CD4-positive, alpha-beta T cell treated with Interleukin-6 for 4 hours (primary cell): Measurements from ENCODE around the gene PREX1.
"Not testable (repeated sequence)": the region's sequence is repeated elsewhere in the genome, so short reads cannot be mapped to it uniquely, and the experiment has no call there.

Experiments
- DNase-seq: peaks from one replicate; pipeline ENCODE4 v3.0.0-alpha.2; 2020; ENCODE audit warnings: mixed read lengths

The PREX1 gene

DNA sequence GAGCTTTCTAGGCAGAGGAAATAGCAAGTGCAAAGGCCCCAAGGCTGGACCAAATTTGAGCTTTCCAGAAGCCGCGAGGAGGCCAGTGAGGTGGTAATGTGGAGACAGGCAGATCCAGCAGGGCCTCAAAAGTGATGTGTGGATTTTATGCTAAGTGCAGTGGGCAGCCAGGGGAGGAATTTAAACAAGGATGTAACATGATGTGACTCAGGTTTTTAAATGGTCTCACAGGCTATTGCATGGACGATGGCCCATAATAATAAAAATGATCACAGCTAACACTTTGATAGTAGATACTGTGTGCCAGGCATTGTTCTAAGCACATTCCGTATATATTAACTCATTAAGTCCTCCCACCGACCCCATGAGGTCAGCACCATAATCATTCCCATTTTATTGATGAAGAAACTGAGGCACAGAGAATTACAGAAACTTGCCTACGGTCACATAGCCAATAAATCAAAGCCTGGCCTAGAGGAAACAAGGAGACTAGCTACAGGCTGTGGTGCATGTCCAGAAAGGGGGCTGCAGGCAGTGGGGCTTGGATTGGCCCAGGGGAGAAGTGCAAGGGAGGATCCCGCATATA lies 18.0 kb upstream of the PREX1 start:
- no peak for DNase-seq

DNA sequence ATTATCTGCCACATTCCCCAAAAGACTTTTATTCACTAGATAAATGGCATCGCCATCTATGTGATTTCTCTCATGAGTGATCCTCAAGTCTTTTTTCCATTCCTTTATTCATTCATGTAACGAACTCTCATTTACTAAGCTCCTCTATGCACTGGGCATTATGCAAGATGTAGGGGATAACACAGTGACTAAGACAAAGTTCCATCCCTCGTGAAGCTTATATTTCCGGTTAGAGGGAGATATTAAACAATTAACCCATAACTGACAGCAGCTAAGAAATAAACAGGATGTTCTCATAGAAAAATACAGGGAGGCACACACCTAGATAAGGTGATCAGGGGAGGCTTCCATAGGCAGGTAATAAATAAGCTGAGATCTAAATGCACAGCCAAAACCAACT lies 17.2 kb upstream of the PREX1 start:
- no peak for DNase-seq

DNA sequence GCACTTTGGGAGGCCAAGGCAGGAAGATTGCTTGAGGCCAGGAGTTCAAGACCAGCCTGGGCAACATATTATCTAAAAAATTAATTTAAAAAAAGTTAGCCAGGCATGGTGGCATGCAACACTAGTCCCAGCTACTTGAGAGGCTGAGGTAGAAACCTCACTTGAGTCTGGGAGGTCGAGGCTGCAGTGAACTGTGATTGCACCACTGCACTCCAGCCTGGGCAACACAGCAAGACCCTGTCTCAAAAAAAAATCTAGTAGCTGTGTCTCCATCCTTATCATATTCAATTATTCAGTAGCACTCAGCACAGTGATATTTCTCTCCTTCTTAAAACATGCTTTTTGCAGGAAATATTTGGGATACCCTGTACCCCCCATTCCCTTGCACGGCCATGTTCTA lies 16.1 kb upstream of the PREX1 start:
- DNase-seq = not testable (repeated sequence)

DNA sequence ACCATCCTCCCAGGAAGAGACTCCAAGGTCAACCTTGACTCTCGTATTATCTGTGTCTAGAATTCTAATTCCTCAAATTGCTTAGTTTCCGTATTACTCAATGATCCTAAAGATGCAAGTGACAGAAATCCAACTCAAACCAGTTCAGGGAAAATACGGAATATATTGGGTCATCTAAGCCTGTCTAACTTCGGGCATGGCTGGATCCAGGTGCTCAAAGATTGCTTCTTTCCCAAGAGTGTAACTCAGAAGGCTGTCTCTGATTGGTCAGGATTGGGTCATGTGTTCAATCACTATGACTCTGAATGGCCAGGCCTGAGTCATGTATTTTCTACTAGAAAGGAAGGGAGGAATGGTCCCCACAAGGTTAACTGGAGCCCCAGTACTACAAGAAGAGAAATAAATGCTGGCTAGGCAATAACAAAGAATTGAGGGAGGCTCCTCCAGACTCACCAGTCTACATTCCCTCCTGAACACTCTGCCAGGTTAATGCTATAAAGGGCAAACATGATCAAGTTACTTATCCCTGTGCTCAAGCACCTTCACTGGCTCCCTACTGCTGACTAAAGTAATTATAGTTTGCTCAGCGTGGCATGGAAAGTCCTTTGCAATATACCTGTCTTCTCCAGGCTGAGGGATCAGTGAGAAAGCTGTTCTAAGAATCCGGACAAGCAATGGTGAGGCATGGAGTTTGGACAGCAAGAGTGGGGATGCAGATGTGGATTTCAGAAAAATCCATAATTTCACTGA lies 15.4 kb upstream of the PREX1 start:
- DNase-seq = no peak

DNA sequence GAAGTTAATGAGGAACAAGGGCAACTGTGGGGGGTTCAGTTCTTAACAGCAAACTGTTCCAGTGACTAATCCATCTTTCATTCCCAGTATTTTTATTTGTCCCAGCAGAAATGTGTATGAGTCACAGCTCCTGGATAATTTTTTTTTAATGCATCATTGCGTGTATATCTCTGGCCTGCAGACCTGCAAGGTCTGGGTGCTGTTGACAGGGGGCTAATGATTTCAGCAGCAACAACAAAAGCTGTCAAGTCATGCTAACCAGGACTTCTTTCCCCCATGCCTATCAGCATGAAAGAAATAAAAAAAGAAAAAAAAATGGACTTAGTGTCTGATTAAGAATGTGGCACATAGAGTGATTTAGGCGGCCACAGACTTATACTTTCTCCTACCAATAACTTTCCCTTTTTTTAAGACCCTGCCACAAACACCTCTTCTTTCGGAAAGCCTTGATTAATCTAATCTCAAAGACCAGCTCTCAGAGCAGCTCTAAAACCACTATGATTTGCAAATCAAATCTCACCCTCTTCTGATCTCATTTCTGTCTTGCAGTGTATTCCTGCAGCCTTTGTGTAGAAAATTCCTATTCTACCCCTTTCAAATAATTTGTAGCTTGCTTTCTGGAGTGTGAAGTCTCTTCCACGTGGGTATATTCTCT lies 14.2 kb upstream of the PREX1 start:
- DNase-seq = no peak

DNA sequence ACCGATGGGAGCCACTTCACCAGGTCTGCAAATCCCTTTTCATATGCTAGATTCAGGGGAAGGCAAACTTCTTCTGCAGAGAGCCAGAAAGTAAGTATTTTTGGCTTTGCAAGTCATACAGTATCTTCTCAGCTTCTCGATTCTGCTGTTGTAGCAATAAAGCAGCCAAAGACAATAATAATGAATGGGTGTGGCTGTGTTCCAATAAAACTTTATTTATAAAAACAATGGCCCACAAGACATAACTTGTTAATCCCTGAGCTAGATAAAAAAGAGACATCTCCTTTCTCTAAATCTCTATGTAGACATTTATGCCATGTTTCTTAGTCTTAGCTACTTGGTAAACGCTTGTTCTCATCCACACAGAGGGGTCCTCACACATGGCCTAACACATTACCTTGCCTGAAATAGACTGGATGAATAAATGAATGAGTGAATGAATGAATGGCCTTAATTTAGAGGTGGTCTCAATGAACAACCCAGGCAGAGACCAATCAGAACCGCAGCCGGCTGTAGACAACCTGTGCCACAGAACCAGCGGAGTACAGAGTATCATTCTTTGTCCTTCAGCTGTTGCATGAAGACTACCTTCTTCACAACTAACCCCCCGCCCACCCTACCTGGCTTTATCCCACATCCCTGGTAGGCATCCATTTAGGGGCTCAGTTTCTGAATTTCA lies 13.5 kb upstream of the PREX1 start:
- no peak for DNase-seq

DNA sequence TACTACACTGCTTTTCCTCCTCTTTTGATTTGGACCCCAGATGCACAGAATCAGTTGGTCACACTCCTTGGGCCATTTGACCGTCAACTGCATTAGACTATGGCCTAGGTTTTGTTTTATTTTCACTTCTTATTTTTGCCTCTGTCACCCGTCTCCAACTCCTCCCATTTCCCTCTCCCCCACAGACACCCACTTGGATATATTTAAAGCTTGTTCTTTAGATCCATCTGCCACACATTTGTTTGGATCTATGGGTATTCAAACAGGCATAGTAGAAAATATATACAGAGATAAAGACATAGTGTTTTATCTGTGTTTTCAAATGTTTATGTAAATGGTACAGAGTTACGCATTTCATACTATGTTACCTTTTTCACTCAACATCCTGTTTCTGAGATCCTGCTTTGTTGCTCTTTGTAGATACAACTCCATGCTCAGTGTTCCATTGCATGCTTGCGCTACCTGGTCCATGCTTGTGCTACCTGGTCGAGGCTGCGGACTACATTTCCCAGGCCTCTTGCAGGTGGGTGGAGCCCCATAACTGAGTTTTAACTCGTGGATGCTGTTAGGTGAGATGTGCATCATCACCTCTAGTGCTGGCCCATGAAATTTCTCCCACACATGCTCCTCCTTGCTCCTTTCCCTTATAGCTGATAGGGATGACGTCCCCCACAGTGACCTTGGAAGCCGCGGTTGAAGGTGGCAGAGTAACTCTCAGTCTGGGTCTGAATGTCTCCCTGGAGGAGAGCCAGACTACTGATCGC lies 11.5 kb upstream of the PREX1 start:
- DNase-seq = no peak

DNA sequence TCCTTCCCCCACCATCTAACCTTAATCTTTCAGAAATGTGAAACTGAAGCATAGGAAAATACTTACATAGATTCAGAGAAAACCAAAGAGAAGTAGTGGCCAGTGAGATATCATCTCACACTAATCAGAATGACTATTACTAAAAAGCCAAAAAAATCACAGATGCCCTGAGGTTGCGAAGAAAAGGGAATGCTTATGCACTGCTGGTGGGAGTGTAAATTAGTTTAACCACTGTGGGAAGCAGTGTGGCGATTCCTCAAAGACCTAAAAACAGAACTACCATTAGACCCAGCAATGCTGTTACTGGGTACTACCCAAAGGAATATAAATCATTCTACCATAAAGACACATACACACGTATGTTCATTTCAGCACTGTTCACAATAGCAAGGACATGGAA lies 9.2 kb upstream of the PREX1 start:
- DNase-seq = no peak

DNA sequence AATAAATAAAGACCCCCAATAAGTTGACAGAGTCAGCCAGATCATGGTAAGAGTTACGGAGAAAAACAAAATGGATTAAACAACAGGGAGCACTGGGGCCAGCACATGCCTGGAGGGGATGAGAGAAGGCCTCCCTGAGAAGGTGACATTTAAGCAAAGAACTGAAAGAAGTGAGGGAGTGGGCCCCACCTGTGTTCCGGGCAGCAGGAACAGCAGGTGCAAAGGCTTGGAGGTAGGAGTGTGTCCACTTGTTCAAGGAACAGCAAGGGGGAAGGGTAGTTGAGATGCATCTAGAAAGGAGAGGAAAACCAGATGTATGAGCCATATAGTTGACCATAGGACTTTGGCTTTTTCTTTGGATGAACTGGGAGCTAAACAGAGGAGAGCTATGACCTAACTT lies 7.6 kb upstream of the PREX1 start:
- DNase-seq = no peak

DNA sequence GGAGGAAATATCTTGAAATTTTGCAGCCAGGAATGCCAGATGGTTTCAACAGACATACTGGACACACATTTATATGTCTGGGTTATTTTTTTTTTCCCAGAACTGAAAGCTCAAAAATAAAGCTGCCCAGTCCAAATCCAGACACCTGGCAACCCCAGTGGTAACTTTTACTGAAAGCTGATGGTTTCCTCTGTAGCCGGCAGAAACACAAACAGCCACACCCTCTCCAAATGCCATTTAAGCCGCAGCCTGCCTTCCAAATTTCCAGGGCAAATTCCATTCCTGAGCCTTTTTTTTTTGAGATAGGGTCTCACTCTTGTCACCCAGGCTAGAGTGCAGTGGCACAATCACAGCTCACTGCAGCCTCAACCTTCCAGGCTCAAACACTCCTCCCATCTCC lies 6.5 kb upstream of the PREX1 start:
- no peak for DNase-seq

DNA sequence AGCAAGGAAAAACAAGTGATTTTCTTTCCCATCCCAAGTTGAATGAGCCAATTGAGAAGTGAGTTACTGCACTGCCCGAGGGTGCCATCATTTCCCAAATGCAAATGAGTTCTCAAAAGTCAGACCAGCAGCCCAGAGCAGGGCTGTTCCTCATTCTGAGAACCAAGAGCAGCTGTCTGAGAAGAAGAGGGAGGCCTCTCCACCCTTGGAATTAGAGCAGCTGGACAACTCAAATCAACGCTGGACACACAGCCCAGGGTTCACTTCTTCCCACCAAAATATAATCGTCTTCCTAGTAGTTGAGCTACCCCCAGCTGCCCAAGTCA lies 4.6 kb upstream of the PREX1 start:
- no peak for DNase-seq

DNA sequence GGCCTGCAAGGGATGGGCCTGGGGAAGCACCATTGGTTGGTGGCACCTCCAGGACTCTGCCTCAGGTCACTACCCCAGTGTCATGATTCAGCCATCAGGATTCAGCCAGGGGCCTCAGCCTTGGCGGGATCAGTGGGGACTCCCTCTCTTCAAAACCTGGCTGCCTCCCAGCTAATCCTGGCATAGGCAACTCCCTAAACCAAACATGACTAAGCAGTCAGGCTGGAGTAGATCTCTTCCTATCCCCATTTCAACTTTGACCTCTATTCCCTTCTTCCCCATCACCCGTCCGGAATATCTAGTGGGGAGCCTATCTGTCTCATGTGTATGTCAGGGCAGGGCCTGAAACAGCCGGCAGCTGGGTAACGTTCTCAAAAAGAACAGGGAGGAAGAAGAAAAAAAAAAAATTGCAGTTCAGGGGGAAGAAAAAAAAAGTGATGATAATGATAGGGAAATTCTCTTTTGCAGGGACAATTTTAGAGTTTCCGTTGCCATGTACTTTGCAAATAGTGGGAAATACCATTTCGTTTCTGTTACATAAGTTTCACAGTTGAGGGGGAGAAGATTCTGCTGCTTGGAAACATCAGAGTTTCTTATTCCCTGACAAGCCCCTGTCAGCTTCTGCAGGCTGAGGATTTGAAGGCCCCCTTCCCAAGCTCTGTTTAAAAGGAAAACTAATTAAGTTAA lies 4.1 kb upstream of the PREX1 start:
- no peak for DNase-seq

DNA sequence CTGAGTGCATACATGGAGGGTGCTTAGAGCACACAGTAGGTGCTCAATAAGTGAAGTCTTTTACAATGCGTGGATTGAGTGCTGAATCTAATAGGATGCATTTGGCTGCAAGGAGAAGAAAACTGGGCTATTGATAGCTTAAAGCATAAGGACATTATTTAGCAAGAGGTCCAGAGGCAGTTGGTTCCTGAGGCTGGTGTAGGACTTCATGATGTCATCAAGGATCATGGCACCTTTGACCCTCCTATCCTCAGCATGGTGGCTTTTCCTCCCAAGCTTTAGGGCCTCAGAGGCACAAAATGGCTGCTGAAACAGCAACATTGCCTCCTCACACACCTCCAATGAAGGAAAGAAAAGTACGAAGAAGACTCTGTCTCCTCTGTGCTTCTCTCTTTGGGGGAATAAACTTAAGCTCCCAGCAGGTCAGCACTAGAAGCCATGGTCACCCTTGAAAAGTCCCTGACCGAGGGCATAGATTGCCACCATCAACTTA lies 3.1 kb upstream of the PREX1 start:
- DNase-seq = no peak

DNA sequence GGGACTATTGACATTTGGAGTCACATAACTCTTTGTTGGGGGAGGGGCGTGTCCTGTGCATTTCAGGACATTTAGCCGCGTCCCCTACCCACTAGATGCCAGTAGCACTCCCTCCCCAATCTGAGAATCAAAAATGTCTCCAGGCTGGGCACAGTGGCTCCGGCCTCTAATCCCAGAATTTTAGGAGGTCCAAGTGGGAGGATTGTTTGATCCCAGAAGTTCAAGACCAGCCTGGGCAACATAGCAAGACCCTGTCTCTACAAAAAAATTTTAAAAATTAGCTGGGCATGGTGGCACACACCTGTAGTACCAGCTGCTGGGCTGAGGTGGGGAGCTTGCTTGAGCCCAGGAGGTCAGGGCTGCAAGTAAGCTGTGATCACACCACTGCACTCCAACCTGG lies 2.1 kb upstream of the PREX1 start:
- no peak for DNase-seq

DNA sequence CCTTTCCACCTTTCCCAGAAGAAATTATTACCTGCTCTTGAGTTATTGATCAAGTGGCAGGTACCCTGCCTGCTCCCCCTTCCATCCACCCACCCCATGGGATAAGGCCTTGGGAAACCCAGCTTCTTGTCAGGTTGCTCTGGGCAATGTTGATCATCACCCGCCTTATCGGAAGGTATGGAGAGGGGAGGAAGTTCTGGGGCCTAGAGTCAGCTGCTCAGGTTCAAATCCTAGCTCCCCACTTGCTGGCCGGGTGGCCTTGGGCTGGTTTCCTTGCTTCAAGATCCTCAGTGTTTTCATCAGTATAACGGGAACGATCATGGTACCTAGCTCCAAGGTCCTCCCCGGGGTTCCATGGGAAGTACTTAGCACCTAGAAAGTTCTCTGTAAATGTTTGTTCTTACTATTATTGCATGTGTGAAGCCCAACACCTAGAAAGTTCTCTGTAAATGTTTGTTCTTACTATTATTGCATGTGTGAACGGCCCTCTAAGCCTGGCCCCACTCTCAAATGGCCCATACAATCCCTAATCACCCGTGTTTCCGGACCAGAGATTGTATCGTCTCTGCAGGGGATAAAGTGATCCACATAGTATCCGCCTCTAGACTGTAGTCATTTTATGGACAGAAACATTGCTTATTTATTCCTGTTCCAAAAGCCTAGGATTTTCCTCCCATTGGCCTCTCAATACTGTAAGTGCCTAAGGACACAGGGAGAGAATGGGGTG lies 1.1 kb upstream of the PREX1 start:
- DNase-seq = no peak

DNA sequence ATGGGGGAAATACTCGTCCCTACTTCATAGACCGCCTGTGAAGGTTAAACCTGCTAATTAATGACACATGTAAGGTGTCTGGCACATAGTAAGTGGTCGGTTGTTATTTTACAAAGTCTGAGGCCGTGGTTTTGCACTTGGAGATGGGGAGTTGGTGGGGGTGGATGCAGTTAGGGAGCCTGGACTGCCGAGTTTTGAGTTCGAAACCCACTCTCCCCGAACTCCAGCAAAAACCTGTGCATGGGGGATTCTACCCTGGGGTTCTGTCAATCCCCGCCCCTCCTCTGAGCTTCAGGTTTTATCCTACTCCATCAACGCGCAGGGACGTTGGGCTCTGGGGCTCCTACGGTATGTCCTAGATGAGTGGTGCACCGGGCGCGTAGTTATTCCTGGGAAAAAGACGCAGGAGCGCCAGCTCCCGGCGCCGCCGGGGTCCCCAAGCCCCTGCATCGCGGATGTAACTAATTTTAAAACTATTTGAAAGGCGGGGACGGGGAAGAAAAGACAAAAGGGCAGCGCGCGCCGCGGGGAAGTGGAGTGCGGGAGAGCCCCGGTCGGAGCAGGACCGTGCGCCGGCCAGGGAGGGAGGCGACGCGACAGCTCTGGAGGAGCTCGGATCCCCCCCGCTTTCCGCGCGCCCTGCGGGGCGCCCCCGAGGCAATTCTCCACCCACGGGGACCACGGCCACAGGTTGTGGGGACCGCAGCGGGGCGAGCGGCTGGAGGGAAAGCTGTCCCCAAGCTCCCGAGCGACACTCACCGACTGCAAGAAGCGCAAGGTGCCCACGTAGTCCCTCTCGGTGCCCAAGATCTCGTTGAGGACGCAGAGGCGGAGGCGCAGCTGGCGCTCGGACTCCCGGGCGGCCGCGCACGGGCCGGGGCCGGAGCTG lies 672 bp downstream of the PREX1 start:
- DNase-seq = peak; percentile 37

DNA sequence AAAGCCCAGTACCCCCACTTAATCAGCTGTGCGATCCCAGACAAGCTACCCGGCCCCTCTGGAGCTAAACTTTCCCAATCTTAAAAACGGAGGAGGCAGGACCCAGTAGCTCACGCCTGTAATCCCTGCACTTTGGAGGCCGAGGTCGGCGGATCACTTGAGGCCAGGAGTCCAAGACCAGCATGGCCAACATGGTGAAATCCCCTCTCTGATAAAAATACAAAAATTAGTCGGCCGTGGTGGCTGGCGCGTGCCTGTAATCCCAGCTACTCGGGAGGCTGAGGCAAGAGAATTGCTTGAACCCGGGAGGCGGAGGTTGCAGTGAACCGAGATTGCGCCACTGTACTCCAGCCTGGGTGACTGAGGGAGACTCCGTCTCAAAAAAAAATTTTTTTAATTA lies 1.3 kb downstream of the PREX1 start:
- DNase-seq = not testable (repeated sequence)

DNA sequence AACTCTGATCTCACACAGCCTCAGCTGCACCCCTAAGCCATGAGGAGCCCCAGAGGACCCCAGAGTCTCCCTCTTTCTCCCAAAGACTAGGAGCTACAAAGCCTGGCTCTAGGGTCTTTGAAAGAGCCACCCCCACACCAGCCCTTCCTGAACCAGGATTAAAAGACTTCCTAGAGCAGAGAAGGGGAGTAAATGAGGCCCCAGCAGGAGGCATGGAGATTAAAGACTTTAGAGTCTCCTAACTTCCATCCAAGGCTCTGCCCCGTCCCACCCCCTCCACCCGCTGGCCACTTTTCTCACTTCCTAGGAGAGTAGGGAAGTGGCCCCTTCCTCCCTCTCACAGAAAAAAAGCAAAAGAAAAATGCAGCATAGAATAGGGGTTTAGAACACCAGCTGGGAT lies 1.7 kb downstream of the PREX1 start:
- DNase-seq = no peak

DNA sequence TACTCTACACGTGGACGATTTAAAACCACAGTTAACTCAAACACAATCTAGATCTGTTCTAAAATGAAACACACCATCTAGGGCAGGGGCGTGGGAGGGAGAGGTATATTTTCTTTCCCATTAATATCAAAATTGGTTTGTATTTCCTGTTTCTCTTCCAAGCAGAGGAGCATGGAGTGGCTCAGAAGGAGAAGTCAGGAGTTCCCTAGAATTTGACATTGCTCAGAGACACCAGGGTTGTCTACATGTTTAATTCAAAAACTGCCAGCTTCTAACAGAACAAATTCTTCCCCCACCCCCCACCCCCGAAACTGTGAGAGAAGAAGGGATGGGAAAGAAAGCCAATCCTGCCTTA lies 2.3 kb downstream of the PREX1 start:
- no peak for DNase-seq

DNA sequence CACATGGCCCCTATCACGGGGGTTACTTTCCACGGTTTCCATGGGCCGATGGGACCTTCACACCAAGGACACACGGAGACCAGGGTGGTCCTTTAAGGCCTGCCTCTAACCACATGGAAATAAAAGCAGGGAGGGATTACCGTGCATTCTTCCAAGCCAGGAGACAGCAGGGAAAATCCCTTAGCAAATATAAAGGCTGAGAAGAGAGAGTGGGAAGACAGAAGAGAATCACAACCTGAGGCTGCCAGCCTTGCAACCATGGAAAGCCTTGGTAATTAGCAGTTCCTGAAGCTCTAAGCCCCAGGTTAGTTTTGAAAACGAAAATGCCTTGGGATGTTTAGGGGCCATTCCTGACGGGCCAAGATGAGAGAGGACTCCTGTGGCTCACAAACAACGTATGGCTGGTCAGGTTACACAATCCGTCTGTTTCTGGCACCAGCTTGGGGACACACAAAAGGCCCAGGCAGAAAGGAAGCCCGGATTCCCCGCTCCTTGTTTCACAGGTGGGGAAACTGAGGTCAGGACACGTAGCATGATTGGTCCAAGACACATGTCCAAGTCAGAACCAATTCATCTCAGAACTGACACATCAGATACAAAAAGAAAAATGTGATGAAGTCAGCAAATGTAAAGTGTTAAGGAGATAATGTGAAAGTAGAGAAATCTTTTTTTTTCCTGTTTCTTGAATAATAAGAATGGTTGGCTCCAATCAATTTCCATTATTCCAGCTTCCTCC lies 2.8 kb downstream of the PREX1 start:
- no peak for DNase-seq
